ENCODE measurements around the gene NCBP2L. TPM values are rescaled to one million over a fixed set of nuclear protein-coding genes. Genes with fewer than 3 reads are reported as not detected.

NCBP2L gene
- total RNA-seq, 1 donor from 2014 or later: not detected

DNA sequence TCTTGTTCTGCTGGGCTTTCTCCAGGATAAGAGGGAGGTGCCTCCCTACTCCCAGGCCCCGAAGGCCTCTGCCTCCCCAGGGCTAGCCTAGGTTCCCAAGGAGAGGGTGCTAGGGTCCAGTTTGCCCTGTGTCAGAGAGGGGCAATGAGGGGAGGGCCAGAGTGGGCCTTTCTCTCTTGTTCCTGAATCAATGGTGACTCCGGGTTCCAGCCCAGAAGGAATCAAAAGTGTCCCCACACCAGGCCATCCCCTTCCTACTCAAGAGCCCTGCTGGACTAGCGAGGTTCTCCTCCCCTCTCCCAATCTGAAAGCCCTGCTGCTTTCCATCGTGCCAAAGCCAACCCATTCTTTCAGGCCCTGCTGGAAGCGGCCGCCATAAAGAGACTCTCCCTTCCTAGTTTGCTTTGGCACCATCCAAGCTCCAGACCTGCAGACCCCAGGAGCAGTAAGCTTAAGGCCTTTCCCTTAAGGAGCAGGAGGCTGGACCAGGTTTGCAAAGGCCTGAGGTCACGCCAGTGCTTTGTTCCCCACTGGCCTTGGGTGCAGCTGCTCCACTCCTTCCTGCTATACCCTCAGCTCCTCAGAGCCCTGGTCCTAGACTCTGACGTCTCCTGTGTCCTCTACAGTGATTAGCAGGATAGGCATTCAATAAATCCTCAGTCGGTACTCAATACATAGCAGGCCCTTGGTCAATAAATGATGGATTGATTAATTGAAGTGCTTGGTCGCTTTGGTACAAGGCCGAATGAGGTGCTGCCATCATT is 12.5 kb upstream of the NCBP2L start:
- FAIRE-seq: no peak
- no peak for DNase-seq (ENCODE audit: low read depth)

DNA sequence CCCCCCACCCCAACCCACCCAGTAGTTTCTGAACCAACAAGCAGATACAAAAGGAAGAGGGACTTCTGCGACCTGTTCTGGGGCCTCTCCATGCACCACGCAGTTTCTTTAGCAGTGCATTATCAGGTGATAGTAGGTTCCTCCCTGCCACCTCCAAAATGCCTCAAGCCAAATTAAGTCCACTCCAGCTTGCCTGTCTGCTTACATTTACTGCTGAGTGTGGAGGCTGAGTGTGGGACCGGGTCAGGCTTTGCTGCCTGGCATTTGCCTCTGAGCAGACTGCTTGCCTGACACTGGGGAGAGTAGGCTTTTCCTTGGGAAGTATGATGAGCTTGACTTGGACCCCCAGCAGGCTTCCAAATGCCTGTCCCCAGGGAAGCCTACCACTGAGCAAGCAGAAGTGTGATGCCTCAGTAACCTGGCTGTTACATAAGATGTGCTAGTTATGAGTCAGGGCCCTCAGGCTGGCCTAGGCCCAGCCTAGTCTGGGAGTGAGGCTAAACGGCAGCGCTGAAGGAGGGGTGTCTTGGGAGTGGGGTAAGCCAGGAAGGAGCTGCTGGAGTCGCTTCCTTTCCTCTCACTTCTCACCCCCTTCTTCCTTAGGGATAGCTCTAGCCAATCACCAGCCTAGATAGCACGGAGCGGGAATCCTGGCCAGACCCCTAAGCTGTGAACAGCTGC is 10.9 kb upstream of the NCBP2L start:
- peak; percentile 68 for DNase-seq (ENCODE audit: low read depth)
- FAIRE-seq: no peak

More for the DNA sequence above, 12.5 kb upstream of the NCBP2L start:
- H3K27me3 ChIP-seq (ENCODE audit: control insufficient read depth, insufficient read depth, low read length): no peaks in the 10 kb centered on the region
- H3K36me3 ChIP-seq (ENCODE audit: control insufficient read depth, insufficient read depth, low read length): peaks cover 1% of the 10 kb centered on the region
- no peak overlapping the region for H3K4me3 ChIP-seq (ENCODE audit: low read depth, low read length)
- TF ChIP-seq, protein P1, sequence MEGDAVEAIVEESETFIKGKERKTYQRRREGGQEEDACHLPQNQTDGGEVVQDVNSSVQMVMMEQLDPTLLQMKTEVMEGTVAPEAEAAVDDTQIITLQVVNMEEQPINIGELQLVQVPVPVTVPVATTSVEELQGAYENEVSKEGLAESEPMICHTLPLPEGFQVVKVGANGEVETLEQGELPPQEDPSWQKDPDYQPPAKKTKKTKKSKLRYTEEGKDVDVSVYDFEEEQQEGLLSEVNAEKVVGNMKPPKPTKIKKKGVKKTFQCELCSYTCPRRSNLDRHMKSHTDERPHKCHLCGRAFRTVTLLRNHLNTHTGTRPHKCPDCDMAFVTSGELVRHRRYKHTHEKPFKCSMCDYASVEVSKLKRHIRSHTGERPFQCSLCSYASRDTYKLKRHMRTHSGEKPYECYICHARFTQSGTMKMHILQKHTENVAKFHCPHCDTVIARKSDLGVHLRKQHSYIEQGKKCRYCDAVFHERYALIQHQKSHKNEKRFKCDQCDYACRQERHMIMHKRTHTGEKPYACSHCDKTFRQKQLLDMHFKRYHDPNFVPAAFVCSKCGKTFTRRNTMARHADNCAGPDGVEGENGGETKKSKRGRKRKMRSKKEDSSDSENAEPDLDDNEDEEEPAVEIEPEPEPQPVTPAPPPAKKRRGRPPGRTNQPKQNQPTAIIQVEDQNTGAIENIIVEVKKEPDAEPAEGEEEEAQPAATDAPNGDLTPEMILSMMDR (IDR thresholded peaks at IDR 0.05; ENCODE audit: insufficient read depth, low read length, severe bottlenecking): no peak

DNA sequence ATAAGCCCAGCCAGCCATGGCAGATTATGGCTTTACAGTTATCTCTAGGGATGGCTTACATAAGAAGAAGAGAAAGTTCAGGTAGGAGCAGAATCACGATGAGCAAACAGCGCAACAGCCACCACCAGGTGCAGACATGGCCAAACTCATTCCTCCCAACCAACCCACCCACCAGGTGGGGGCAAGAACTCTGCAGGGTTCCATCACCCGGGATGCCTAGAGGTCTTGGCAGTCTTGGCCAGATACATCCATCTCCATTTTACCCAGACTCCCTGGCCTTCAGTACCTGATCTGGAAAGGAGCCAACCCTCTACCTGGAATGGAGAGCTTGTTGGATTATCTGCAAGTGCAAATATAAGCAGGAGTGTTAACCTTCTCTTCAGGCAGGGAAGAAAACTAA is 9.5 kb upstream of the NCBP2L start:
- Histone ChIP-seq H3K36me3 (ENCODE audit: control insufficient read depth, insufficient read depth, low read length) (peaks cover 1% of the 10 kb centered on the region), H3K27me3 (ENCODE audit: control insufficient read depth, insufficient read depth, low read length) (no peaks in the 10 kb centered on the region), H3K4me3 (ENCODE audit: low read depth, low read length) (no peak overlapping the region)
- FAIRE-seq: no peak
- TF ChIP-seq, protein P1 (IDR thresholded peaks at IDR 0.05; ENCODE audit: insufficient read depth, low read length, severe bottlenecking): no peak
- no peak for DNase-seq (ENCODE audit: low read depth)

More for the DNA sequence above, 10.9 kb upstream of the NCBP2L start:
- no peak overlapping the region for H3K4me3 ChIP-seq (ENCODE audit: low read depth, low read length)
- no peaks in the 10 kb centered on the region for H3K27me3 ChIP-seq (ENCODE audit: control insufficient read depth, insufficient read depth, low read length)
- H3K36me3 ChIP-seq (ENCODE audit: control insufficient read depth, insufficient read depth, low read length): peaks cover 1% of the 10 kb centered on the region
- TF ChIP-seq, protein P1 (IDR thresholded peaks at IDR 0.05; ENCODE audit: insufficient read depth, low read length, severe bottlenecking): no peak

DNA sequence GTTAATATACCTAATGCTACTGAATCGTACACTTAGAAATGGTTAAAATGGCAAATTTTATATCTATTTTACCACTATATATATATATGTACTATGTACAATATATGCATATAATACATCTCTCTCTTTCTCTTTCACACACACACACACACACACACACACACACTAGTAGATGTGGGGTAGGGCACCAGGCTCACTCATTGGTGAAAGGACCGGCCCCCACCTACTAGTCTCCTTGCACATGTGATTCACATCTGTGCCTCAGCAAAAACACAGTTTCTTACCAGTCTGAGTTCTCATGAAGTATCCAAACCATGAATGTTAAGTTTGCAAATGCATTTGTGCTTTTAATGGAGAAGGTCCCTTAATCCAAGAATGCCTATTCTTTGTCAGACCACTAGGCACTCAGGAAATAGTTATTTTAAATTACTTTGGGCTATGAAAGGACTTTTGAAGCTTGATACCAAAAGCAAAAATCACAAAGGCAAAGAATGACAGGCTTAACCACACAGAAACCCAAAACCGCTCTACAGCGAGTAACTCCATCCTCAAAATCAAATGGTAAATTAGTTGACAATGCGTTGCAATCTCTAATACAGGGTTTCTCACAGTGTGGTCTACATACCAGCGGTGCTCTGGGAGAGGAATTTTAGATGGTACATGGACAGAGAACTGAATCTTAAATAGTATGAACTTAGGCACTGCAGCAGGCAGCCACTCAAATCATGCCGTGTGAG is 7.8 kb upstream of the NCBP2L start:
- Histone ChIP-seq H3K27me3 (ENCODE audit: control insufficient read depth, insufficient read depth, low read length) (no peaks in the 10 kb centered on the region), H3K4me3 (ENCODE audit: low read depth, low read length) (no peak overlapping the region), H3K36me3 (ENCODE audit: control insufficient read depth, insufficient read depth, low read length) (peaks cover 1% of the 10 kb centered on the region)
- TF ChIP-seq, protein P1 (IDR thresholded peaks at IDR 0.05; ENCODE audit: insufficient read depth, low read length, severe bottlenecking): no peak
- DNase-seq (ENCODE audit: low read depth) (no peak), FAIRE-seq (no peak)

DNA sequence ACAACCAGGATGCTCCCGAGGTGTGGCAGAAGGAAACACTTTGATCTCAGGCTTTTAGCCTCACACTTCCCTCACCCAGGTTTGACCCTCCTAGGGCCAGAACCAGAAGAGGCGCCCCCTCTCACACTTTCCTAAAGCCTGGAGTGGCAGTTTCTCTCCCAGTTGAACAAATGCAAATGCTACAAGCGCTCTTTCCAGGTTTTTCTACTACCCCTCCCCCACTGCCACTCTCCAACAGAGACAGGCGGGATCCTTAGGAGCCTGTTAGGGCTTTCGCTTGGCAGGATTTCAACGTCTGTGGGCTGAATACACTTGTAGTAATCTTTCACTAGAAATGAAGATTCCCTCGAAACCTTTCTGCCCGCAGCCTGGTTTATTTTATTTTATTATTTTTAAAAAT is 4.3 kb upstream of the NCBP2L start:
- DNase-seq (ENCODE audit: low read depth) (no peak), FAIRE-seq (no peak)
- TF ChIP-seq, protein P1 (IDR thresholded peaks at IDR 0.05; ENCODE audit: insufficient read depth, low read length, severe bottlenecking): no peak
- Histone ChIP-seq H3K4me3 (ENCODE audit: low read depth, low read length) (no peak overlapping the region), H3K27me3 (ENCODE audit: control insufficient read depth, insufficient read depth, low read length) (no peaks in the 10 kb centered on the region), H3K36me3 (ENCODE audit: control insufficient read depth, insufficient read depth, low read length) (no peaks in the 10 kb centered on the region)
